OCI-LY3 (cell line): ENCODE data around the gene NDUFA3.

ENCODE experiments used
- CTCF ChIP-seq: fragments of 200-600, 300-600 bp; sonication (generic); IDR thresholded peaks from 2 replicates; pipeline ENCODE4 v1.5.1; 2014; ENCODE audit warnings: antibody characterized with exemption, low read length, low read depth
- EZH2phosphoT487 ChIP-seq: fragments of 200-600 bp; shearing (Covaris generic); IDR thresholded peaks from 2 replicates; pipeline ENCODE4 v1.6.1; 2018; ENCODE audit warnings: antibody characterized with exemption, mixed run types, low read depth

- no peak for TF ChIP-seq CTCF
- TF ChIP-seq EZH2phosphoT487 = no peak
Measured at GRCh38 chr19:54137699-54138488, 35.2 kb downstream of the NDUFA3 start, which contains the start of gene CNOT3.
